ENCODE results near the gene EIPR1. TPM values are rescaled to one million over a fixed set of nuclear protein-coding genes. Genes with fewer than 3 reads are reported as not detected.

Gene EIPR1
- total and polyA plus RNA-seq, 2 of the 4 experiments (the other 2 are of a cell fraction), result 46.5 to 67.4 TPM

- H3K23ac ChIP-seq (ENCODE audit: low read depth, low read length), result no peak overlapping the region
- H3K9ac ChIP-seq (ENCODE audit: low read depth, low read length), result no peak overlapping the region
- H2BK15ac ChIP-seq (ENCODE audit: low read depth, low read length), result no peak overlapping the region
- H3K9me3 ChIP-seq (ENCODE audit: control insufficient read depth, insufficient read depth, low read length), result peaks cover 3% of the 10 kb centered on the region; the same call in 1 of the 2 replicates
- H2AK5ac ChIP-seq (ENCODE audit: low read depth, low read length), result no peak overlapping the region
- TF ChIP-seq POLR2A (IDR thresholded peaks at IDR 0.05; ENCODE audit: low read depth, low read length), result no peak
- no peak for TF ChIP-seq NFE2L2 (IDR thresholded peaks at IDR 0.05; ENCODE audit: low read depth, low read length)
- TF ChIP-seq CTCF (conservative IDR thresholded peaks at IDR 0.05; ENCODE audit: low read depth, low read length), result no peak
- no peak for TF ChIP-seq CEBPB (IDR thresholded peaks at IDR 0.05; ENCODE audit: low read depth, low read length)
- no peak for TF ChIP-seq BHLHE40 (IDR thresholded peaks at IDR 0.05; ENCODE audit: low read depth, low read length)
- TF ChIP-seq MAFK (IDR thresholded peaks at IDR 0.05; ENCODE audit: low read depth, low read length), result no peak
- TF ChIP-seq FOS (IDR thresholded peaks at IDR 0.05; ENCODE audit: low read depth, low read length), result no peak
- TF ChIP-seq RCOR1 (IDR thresholded peaks at IDR 0.05; ENCODE audit: insufficient replicate concordance, low read length), result no peak
- DNase-seq, result no peak
- intact Hi-C loops (cut with micrococcal nuclease) (no loop called here), dilution Hi-C loops (cut with HindIII; ENCODE audit: low sequenced_read_pairs, unreplicated experiment) (no loop called here), in situ Hi-C loops (cut with MboI; ENCODE audit: low sequenced_read_pairs) (no loop called here)
- no peak overlapping the region for H2BK120ac ChIP-seq (ENCODE audit: low read depth, low read length)
- ChIA-PET POLR2A (ENCODE audit: unreplicated experiment) (no interaction called here), CTCF (no interaction called here)
- H3K18ac ChIP-seq (ENCODE audit: low read depth, low read length), result no peak overlapping the region
- no TSS peak for BruUV-seq (replicated peaks)
- H3K4me2 ChIP-seq (ENCODE audit: low read depth, low read length), result no peak overlapping the region
- H3K4ac ChIP-seq (ENCODE audit: low read depth, low read length), result no peak overlapping the region
- no peak overlapping the region for H2BK5ac ChIP-seq (ENCODE audit: low read depth, low read length, poor library complexity, severe bottlenecking)
- H3K36me3 ChIP-seq (ENCODE audit: control insufficient read depth, insufficient read depth, low read length), result peaks cover 2% of the 10 kb centered on the region; the same call in 1 of the 2 replicates
- no peak overlapping the region for H3K27ac ChIP-seq (ENCODE audit: insufficient read depth, low read length)
- no peak for ATAC-seq (ENCODE audit: low read depth)
- H4K5ac ChIP-seq (ENCODE audit: low read depth, low read length), result no peak overlapping the region
- no peak overlapping the region for H2AFZ ChIP-seq (replicated peaks; ENCODE audit: low read length, poor library complexity)
- no peaks in the 10 kb centered on the region for H3K9me1 ChIP-seq (ENCODE audit: insufficient read depth, low read length)
- no peak overlapping the region for H3K4me3 ChIP-seq (ENCODE audit: insufficient read depth, low read depth, low read length)
- H3K56ac ChIP-seq (ENCODE audit: extremely low read depth, insufficient read depth, low read length), result no peak overlapping the region
- H3K4me1 ChIP-seq (ENCODE audit: control insufficient read depth, insufficient read depth, low read length), result no peaks in the 10 kb centered on the region
- H2AK9ac ChIP-seq (replicated peaks; ENCODE audit: low read depth, low read length, poor library complexity), result no peak overlapping the region
- H2BK20ac ChIP-seq (ENCODE audit: low read depth, low read length), result no peak overlapping the region
- 80% methylated on average over 2 of the region's 6 CpGs; no CpG with 5 or more reads in 1 of the 2 experiments for WGBS, 2 experiments (ENCODE audit: extremely low coverage in 2 of 2, insufficient read length in 1 of 2)
- no peak overlapping the region for H3K14ac ChIP-seq (replicated peaks; ENCODE audit: low read depth, low read length)
- no peaks in the 10 kb centered on the region for H4K20me1 ChIP-seq (ENCODE audit: insufficient read depth, low read length)
- no peaks in the 10 kb centered on the region for H3K27me3 ChIP-seq (ENCODE audit: control insufficient read depth, insufficient read depth, low read length)
- H4K91ac ChIP-seq (ENCODE audit: insufficient read depth, low read depth, low read length), result no peak overlapping the region
- no peaks in the 10 kb centered on the region for H3K79me1 ChIP-seq (ENCODE audit: low read depth in 1 of 2, low read length in 2 of 2)
- no peak overlapping the region for H4K8ac ChIP-seq (ENCODE audit: low read depth in 2 of 2, low read length in 2 of 2)
Measured at GRCh38 chr2:3246406-3246805, 131.2 kb downstream of the EIPR1 start.

All from IMR-90 (cell line).